ENCODE results near the gene MCF2.

- TF ChIP-seq ELF1 (IDR thresholded peaks at IDR 0.05; ENCODE audit: borderline replicate concordance, low read depth): no peak
- TF ChIP-seq CTCF (IDR thresholded peaks at IDR 0.05 in 2 of 3, conservative IDR thresholded peaks at IDR 0.05 in 1 of 3; ENCODE audit: borderline replicate concordance in 1 of 3, insufficient read depth in 1 of 3, low read depth in 2 of 3, low read length in 2 of 3): no peak
- no peak for TF ChIP-seq POLR2AphosphoS5 (IDR thresholded peaks at IDR 0.05; ENCODE audit: low read depth, low read length)
- TF ChIP-seq POLR2A (IDR thresholded peaks at IDR 0.05; ENCODE audit: borderline replicate concordance, extremely low read depth, insufficient read depth, insufficient read length): no peak
- TF ChIP-seq FOSL1 (IDR thresholded peaks at IDR 0.05; ENCODE audit: low read depth): no peak
- TF ChIP-seq TCF7L2 (IDR thresholded peaks at IDR 0.05; ENCODE audit: borderline replicate concordance, extremely low read depth, insufficient read depth, insufficient read length): no peak
- no peak for TF ChIP-seq ZBTB33 (IDR thresholded peaks at IDR 0.05; ENCODE audit: extremely low read depth, insufficient replicate concordance, low read length)
- no peak for TF ChIP-seq EZH2phosphoT487 (IDR thresholded peaks at IDR 0.05; ENCODE audit: borderline replicate concordance)
- no peak for TF ChIP-seq REST (IDR thresholded peaks at IDR 0.05; ENCODE audit: low read depth)
- TF ChIP-seq EZH2 (IDR thresholded peaks at IDR 0.05): no peak
- no peak for TF ChIP-seq CEBPB (IDR thresholded peaks at IDR 0.05; ENCODE audit: low read depth)
- no peak for TF ChIP-seq SP1 (IDR thresholded peaks at IDR 0.05; ENCODE audit: low read depth)
Observed at GRCh38 chrX:139647597-139647996, 60.4 kb downstream of the MCF2 start.

Data from HCT116 (cell line).